HG03196 (cell line): ENCODE measurements around the gene CDH6.

Experiments
- ATAC-seq: cut with Tn5 transposase; IDR thresholded peaks from one replicate; pipeline ENCODE4 v1.9.1; 2021; ENCODE audit not compliant: unreplicated experiment

The CDH6 gene

DNA sequence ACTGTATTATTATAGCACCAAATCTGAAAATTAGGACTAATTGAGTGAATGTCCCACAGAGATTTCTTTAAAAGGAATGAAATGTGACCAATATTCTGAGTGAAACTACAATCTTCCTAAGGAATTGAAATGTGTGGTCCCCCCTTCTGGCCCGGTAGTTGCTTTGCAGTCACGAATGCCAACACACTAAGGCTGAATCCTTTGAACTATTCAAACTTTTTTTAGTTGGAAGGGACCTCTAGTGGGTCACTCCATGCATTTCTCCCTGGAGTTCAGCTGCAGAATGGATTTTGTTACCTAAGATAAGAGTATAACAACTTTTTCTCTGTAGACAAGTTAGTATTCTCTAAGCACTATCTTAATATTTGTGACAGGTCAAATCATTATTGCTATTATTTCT lies 2.8 kb downstream of the CDH6 start:
- no peak for ATAC-seq

DNA sequence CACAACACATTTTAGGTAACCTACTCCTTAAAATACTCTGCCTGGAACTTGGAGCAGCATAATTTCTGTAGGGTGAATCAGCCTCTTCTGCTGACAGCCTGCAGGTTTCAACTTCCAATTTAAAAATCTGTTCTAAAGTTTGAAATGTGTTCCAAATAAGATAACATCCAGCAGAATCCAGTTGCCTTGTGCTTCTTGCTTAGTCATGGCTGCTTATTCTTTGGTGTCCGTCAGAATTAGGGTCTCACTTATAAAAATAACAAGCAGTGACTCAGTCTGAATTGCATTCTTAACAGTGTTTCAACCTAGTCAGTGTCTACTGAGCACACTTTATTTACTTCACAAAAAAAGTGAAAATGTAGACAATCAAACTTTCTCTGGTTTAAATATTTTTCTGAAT lies 3.7 kb downstream of the CDH6 start:
- no peak for ATAC-seq

DNA sequence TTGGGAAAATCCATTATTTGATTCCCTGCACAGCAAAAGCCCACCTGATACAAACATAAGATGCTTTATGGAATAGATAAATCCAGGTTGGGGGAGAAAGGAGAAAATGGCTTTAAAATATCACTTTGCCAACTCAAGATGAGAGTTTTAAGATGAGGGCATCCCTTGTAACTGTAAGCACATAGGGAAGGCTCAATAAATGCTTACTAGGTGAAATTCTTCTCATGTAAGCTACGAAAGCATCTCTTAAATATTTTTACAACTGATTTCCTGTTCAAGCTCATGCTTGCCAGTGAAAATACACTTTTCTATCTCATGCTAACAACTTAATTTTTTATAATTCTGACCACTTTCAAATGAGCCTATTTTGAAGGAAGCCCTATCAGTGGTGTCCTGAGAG lies 11.5 kb downstream of the CDH6 start:
- ATAC-seq = no peak

DNA sequence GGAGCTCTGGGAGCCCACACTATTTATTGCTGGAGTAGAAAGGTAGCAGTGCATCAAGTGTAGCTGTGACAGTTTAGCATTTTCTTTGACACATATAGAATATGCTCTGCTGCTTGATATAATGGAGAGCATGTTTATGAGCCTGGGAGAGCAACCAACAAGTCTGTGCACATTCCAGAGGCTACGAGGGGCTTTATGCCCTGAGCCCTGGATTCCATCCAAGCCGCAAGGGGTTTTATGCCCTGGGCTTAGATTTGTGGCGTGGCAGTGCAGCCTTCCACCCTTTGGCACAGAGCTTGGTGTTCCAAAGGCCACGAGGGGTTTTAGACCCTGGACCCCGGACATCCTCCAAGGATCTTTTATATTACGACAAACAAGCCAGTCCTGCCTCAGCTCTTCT lies 14.6 kb downstream of the CDH6 start:
- no peak for ATAC-seq

DNA sequence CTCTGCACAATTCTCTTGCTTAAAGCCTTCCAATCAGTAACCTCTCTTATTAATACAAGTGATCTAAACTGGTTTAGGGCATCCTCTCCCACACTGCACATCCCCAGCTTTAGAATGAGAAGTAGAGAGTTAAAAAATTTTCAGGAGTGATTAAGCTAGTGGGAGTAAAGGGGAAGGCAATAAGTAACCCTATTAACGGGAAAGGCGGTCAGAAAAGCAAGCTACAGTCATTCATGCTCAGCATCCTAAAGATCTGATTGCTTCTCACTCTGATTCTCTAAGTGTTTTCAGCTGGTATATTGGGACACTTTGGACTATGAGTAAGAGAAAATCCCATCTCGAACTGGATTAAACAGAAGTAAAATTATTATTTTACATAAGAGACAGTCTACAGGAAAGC lies 15.8 kb downstream of the CDH6 start:
- ATAC-seq = no peak

DNA sequence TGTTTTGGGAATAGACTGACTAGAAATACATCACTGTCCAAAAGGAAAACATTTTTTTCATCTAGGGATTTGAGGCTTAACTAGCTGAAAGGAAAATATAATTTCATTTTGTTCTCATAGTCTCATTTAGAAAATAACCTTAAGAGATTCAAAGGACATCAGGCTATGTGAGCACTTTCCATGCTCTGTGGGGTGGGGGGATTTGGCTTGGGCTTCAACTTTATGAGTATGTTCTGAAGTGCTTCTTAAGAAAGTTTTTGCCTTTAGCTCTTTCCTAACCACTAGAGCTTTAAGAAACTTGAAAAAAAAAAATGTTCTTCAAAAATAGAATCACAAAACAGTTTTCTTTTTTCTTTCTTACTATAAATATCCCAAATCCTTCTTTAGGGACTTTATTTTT lies 17.6 kb downstream of the CDH6 start:
- no peak for ATAC-seq

DNA sequence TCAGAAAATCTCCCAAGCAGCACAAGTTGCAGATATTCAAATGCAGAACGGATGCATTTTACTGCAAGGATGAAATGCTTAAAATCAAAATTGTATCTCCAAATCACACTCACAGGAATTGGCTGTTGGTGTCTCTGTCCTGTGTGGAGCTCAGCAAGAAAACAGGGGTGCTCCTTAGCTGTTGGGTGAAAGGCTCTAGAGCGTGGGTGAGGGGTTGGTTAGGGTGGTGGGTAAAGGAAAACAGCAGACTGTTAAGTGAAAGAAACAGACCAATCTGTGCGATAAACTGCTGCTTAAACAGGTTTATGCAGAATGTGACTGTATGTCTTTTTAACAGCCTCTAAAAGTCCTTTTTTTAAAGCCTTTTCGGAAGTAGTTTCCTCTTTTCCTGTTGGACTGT lies 19.8 kb downstream of the CDH6 start:
- no peak for ATAC-seq

DNA sequence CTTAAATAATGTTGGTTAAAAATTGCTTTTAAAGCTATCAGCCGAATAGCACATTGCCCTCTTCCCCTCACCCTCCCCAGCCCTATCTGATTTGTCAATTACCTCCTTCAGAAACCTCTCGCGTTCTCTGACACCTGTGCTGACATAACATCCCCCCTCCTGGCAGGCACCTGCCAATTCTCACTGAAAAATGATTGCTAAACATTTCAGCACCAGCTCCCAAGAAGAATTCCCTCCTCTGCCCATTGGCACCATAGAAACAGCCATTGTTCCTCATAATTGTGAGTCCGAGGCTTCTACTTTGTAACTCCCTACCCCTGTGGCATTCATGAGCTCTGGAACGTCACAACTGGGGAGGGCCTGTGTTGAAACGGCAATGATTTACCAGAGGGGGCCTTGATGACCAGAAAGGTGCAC lies 20.2 kb downstream of the CDH6 start:
- no peak for ATAC-seq

DNA sequence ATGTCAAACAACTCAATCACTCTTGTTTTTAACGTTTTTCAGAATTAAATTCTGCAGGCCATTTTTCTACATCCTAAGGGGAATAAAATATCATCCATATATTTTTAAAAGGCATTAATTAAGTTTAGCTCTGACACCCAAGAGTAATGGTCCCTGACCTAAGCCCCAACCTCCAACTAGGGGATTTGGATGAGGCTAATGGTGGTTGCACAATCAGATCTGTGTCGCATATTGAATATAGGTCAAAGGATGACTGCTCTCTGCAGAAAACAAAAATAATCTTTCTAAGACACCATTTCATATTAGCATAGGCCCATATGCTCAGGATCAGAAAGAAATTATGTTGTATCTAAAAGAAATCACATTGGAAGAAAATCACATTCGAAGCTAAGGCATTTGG lies 20.7 kb downstream of the CDH6 start:
- ATAC-seq = no peak

DNA sequence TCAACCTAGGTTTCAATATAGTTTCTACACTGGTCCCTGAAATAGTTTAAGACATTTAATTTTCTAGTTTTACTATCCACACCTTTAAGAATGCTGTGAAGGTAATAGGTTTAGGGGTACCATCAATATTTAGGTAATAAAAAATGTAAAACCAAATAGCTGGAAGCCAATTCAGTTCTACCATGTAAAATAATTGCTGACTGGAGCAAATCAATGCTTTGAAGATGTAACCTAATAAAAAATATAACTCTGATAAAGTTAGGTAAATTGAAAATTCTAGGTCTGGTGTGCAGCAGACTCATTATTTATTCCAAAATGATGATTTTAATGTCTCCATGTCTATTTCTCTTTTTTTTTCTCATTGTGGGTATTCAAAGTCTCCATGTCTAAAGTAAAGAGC lies 21.8 kb downstream of the CDH6 start:
- no peak for ATAC-seq

DNA sequence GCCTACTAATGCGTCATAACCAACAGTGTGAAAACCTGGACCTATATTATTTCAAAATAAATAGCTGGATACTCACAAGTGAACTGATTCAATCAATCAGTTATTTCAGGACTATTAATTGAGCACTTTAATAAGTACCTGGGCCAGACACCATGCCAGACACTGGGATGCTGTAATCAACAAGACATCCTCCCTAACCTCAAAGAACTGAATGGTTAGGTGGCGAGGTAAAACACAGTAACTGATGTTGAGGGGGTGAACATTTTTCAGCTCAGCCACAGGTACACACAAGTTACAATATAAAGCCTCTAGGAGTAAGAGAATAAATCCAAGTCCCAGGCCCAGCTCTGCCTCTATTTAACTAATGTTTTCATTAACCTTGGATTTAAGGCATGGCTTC lies 24.0 kb downstream of the CDH6 start:
- no peak for ATAC-seq

DNA sequence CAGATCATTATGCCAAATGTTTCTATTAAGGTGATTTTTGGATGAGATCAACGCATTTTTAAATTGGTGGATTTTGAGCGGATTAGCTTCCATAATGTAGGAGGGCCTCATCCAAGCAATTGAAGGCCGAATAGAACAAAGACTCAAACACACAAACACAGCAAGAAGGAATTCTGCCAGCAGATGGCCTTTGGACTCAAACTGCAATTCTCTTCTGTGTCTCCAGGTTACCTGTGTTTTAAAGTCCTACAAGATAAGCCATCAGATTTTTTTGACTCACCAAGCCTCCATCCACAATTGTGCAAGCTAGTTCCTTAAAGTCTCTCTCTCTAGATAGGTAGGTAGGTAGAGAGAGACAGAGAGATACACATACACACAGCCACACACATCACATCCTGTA lies 25.5 kb downstream of the CDH6 start:
- ATAC-seq = no peak

DNA sequence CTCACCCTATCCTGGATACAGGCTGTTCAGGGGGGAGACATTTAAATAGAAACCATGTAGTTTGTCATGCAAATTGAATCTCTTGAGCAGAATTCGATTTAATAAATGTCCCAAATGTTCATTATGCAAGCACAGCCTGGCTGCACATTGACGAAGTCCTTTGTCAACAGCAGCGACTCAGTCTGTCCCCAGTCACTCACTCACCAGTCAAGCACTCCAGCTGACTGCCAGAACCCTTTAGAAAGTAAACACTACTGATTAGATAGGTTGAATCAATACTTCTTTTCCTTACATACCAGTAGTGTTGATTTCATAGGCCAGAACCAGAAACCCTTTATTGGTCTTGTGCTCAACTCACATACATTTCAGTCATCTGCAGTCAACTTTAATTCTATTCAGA lies 27.5 kb downstream of the CDH6 start:
- ATAC-seq = no peak

DNA sequence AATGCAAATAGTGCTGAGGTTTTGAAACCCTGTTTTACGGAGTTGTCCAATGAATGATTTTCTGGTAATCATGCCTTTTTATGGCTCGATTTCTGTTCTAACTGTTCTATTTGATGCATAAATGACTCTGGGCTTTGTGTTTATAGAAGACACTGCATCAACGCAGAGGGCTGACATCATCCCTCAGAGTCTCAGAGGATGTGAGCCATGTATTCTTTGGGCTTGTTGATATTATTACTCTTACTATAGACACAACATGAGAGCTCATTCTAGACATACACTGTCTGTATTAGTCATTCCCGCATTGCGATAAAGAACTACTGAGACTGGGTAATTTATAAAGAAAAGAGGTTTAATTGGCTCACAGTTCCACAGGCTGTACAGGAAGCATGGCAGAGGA lies 31.6 kb downstream of the CDH6 start:
- no peak for ATAC-seq

DNA sequence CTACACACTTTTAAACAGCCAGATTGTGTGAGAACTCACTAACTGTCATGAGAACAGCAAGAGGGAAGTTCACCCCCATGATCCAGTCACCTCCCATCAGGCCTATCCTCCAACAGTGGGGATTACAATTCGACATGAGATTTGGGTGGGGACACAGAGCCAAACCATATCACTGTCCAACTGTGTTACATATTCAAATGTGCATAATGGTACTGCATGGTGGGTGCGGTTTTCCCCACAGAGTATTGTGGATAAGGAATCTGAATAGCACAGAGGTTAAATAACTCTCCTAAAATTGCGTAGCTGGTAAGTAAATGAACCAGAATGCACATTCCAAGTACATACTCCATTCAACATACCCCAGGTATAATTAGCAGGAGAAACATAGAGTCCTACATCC lies 32.1 kb downstream of the CDH6 start:
- ATAC-seq = no peak

DNA sequence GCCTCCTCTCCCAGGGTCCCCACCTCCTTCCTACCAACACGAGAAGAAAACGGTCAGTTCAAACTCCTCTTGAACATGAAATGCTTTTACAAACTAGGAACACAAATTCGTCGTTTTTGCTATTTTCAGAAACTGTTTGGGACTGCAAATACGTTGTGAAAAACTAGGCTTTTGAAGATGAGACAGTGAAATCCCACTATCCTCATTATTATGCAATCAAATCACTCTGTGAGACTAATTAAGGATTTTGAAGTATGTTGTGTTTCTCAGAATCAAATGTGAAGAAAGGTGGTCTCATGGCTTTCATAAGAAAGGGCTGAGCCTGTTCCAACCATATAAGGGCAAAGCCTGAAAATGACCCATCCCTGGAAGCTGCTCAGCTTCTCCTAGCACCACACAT lies 33.2 kb downstream of the CDH6 start:
- no peak for ATAC-seq

DNA sequence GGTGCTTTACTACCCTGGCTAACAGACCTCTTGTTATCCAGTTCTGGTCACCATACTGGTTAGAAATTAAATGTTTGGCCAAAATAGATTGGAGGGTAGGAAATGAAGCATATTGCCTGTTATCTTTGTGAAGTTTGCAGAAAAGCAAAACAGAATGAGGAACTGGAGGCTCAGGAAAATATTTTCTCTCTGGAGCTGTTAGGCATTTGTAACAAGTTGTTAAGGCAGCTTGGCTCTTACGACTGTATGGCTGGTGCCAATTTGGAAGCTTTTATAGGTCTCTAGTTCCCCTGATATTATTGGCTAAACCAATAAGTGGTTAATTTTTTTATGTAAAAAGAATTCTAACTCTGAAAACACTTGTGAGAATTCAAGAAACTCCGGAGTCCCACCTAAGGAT lies 35.8 kb downstream of the CDH6 start:
- ATAC-seq = no peak

DNA sequence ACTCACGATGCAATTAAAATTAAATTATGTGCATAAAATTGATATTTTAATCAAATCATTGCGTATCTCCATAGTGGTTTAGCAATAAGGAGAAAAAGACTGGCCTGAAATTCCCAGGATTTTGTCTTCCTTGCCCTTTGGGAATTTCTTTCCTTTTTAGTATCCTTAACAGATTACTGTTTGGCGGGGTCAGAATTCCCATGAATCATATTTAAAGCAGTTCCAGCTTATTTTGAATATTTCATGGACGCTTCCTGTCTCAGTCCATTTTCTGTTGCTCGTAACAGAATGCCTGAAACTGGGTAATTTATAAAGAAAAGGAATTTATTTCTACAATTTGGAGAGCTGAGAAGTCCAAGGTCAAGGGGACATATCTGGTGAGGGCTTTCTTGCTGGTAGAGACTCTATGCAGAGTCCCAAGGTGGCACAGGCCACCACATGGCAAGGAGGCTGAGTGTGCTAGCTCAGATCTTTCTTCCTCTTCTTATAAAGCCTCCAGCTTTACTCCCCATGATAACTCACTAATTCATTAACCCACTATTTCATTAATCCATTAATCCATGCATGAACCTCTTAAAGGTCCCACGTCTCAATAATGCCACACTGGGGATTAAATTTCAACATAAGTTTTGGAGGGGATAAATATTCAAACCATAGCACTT lies 37.8 kb downstream of the CDH6 start:
- no peak for ATAC-seq

DNA sequence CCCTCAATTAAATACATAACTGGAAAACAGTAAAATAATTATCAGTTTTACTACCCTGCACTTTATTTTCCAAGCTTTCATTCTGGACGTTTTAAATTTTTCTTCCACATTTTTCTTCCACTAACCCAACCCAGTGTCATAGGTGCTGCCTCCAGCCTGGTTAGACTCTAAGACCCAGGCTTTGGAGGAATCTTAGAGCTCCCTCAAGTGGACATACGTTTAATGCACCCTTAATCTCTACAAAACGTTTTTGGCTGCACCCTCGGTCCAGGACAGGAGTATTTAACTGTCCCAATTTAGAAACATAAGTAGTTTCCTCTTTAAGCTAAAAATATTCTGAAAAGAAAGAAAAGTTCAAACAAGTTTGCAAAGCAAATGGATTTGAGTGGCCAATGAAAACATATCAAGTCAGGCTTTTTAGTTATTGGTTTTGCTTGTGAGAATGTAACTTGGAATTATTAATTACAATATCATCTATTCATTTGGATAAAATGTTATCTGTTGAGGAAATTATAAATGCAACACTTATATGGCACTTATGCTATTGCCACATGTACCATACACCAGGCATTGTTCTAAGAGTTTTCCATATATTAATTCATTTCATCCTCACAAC lies 38.9 kb downstream of the CDH6 start:
- peak; percentile 66 for ATAC-seq

DNA sequence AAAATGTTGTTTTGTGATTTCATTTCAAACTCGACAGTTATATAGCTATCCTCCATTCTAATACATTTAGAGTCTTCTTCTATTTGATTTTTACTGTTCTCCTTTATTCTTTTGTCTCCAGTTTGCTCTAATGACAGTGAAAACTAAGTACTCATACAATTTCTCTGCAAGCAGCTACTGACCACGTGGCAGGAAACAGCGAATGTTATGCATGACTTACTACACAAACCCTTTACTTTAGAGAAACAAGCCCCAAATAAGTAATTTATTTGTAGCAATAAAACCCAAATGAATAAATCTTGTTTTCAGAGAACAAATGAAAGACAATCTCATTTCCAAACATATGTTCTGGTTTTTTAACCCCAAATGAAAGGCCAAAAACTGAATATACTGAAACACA lies 41.9 kb downstream of the CDH6 start:
- ATAC-seq = no peak

DNA sequence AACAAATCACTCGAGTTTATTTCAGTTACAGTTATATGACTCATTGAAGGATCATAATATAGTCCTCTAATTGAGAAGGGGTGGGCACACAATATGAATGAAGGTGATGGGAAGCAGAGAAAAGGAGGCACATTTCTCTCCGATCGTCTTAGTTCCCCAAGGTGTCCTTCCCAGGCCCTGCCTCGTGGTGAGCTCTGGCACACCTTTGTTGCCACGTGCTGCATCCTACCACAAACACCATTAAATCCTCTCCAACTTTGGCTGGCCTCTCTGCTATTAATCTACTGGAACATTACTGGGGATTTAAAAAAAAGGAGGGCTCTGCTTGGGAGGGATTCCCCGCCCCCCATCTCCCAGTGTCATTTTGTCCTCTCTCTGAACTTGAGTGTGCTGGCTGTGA lies 42.9 kb downstream of the CDH6 start:
- no peak for ATAC-seq

DNA sequence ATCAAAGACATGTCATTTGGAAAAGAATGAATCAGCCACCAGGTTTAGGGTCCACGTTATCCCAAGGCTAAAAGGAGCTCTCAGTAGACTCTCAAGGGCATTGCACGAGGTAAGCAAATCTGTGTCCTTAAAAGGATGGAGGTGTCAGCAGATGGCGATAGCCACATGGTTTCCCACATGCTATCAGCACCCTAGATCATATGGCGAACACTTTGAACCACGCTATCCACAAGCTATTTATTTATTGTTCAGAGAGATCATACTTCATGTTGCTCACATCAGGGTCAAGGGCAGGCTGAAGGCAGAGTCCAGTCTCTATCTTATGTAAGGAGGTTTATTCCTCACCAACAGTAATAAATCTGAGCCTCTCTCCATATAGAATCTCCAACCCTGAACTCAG lies 43.7 kb downstream of the CDH6 start:
- ATAC-seq = no peak

DNA sequence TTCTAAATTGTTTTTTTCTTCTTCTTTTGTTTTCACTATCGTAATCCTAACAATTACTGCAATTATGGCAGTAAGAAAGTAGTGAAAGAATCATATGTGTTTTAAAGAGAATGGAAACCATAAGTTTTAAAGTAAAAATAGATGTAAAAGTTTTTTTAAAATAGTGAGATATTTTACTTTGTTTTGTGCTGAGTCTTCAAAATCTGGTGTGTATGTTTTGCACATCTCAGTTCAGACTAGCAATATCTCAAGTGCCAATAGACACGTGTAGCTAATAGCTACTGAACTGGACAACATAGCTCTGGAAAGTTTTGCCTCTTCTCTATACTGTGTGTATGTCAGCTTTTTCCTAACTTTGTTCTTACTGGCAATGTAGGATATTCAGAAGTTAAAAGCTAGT lies 45.0 kb downstream of the CDH6 start:
- no peak for ATAC-seq
